GM21526 (cell line): ENCODE results near the gene AKR1C3.
"Not testable (repeated sequence)": the region's sequence is repeated elsewhere in the genome, so short reads cannot be mapped to it uniquely, and the experiment has no call there.

Source experiments
- ATAC-seq: cut with Tn5 transposase; IDR thresholded peaks from one replicate; pipeline ENCODE4 v1.9.1; 2021; ENCODE audit warnings: moderate library complexity; ENCODE audit not compliant: unreplicated experiment, low FRiP score

Gene AKR1C3

GRCh38 chr10:5125315-5126044, 31.3 kb downstream of the AKR1C3 start:
- no peak for ATAC-seq

- ATAC-seq = no peak
Measured at GRCh38 chr10:5135581-5135980, 41.4 kb downstream of the AKR1C3 start.

GRCh38 chr10:5136468-5137087, 42.4 kb downstream of the AKR1C3 start:
- ATAC-seq = no peak

DNA sequence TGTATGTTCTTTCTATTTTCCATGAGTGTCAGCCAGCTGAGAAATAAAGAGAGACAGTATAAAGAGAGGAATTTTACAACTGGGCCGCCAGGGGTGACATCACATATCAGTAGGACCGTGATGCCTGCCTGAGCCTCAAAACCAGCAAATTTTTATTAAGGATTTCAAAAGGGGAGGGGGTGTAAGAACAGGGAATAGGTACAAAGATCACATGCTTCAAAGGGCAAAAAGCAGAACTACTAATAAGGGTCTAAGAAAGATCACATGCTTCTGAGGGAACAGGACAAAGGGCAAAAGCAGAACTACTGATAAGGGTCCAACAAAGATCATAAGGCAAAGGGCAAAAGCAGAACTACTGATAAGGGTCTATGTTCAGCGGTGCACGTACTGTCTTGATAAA, 43.5 kb downstream of the AKR1C3 start:
- ATAC-seq = not testable (repeated sequence)

DNA sequence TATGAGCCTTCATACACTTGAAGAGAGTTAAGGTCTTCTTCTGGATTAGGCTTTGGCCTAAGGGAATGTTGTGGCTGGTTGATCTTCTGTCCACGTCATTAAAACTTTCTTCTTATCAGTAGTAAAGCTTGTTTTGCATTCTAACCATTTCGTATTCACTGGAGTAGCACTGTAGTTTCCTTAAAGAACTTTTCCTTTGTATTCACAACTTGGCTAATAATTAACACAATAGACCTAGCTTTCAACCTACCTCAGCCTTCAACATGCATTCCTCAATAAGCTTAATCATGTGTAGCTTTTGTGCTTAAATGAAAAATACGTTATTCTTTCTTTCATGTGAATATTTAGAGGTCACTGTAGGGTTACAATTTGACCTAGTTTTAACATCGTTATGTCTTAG, 48.0 kb downstream of the AKR1C3 start:
- no peak for ATAC-seq

DNA sequence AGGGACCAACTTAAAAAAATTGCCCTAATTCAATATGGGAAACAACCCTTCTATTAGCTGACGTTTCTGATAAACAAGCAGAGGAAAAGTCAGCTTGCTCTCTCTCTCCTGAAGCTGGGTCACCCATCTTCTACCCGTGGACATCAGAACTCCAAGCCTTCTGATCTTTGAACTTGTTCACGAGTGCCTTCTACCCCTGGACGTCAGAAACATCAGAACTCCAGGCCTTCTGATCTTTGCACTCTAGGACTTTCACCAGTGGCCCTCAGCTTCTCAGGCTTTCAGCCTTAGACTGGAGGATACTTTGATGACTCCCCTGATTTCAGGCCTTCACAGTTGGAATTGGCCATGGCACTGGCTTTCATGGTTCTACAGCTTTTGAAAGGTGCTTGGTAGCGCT, 48.9 kb downstream of the AKR1C3 start:
- no peak for ATAC-seq

GRCh38 chr10:5146920-5147254, 52.7 kb downstream of the AKR1C3 start:
- no peak for ATAC-seq

GRCh38 chr10:5147255-5147980, 53.2 kb downstream of the AKR1C3 start:
- ATAC-seq = no peak

- ATAC-seq = no peak
Measured at GRCh38 chr10:5147981-5148677, 53.9 kb downstream of the AKR1C3 start.

GRCh38 chr10:5148678-5149032, 54.4 kb downstream of the AKR1C3 start:
- ATAC-seq = no peak

DNA sequence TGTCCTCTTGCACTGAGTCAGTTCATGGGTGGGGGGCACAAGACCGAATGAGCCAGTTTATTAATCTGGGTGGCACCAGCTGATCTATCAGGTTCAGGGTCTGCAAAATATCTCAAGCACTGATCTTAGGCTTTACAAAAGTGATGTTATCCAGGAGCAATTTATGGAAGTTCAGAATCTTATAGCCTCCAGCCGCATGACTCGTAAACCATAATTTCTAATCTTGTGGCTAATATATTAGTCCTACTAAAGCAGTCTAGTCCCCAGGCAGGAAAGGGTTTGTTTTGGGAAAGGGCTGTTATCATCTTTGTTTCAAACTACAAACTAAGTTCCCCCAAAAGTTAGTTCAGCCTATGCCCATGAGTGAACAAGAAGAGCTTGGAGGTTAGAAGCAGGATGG, 56.9 kb downstream of the AKR1C3 start:
- ATAC-seq = no peak

DNA sequence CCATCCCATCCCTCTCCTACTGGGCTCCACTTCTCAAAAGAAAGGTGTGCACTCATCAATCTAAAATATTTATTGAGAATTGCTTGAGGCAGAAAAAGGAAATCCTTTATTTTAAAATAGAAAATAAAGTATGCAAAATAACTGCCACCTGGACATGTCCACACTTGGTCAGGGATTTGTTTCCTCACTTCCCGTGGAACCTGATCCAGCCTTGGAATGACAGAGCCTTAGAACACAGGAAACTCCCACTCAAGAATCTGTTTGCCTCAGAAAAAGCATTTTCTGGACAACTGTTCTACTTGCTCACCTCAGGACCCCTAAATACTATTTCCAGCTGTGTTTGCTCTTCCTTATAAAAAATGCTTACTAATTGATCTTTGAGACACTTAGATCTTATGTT, 61.7 kb downstream of the AKR1C3 start:
- ATAC-seq = no peak
